ENCODE results near the gene NFATC2.

GRCh38 chr20:51529758-51530157 lies 12.8 kb downstream of the NFATC2 start:
- no peak for TF ChIP-seq CTCF (IDR thresholded peaks at IDR 0.05)
- TF ChIP-seq POLR2AphosphoS5 (IDR thresholded peaks at IDR 0.05): no peak
